NCI-H187 (cell line): Measurements from ENCODE around the gene SPHKAP.
A peak's percentile ranks its signal among the peaks of the same experiment; 100 is the strongest.
"Not testable (repeated sequence)": the region's sequence is repeated elsewhere in the genome, so short reads cannot be mapped to it uniquely, and the experiment has no call there.

Source experiments
- DNase-seq, 2 experiments: peaks; one replicate each; lab custom pipeline; 2025; lab: John Stamatoyannopoulos, UW

Gene SPHKAP

DNA sequence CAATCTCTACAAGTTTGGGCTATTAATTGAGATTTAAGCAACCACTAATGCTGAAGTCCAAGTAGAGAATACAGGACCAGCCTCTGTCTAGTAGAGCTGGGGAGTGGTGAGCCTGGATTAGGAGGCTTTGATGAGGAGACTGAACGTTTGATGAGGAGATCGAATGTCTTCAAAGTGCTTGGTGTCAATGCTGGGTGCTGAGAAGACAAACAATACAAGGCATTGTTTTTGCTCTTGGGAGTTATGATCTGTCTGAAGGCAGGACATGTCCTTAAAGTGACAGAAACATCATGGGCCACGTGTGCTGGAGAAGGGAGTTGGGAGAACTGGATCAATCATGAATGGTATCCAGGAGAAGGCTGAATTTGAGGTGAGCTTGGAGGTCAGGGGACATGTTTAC is 143.6 kb downstream of the SPHKAP start:
- DNase-seq = no peak

- no peak for DNase-seq
Measured at GRCh38 chr2:228023619-228024018, 157.9 kb downstream of the SPHKAP start.

DNA sequence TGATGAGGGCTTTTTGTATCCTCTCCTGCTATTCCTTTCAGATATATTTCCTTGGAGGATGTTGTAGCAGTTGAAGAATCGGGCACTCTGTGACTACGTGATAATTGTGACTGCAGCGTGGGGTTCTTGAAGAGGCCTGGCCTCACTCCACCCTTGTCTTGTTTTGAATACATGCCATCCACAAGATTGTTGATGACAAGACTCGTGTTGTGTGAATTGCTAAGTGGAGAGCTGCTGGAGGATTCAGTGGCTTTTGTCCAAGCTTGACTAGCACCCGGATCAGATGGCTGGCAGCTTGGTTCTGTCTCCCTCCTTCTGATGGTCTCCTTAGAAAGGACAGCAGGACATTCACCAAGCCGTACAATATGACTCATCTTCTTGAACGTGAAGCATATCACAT is 163.2 kb downstream of the SPHKAP start:
- no peak for DNase-seq

DNA sequence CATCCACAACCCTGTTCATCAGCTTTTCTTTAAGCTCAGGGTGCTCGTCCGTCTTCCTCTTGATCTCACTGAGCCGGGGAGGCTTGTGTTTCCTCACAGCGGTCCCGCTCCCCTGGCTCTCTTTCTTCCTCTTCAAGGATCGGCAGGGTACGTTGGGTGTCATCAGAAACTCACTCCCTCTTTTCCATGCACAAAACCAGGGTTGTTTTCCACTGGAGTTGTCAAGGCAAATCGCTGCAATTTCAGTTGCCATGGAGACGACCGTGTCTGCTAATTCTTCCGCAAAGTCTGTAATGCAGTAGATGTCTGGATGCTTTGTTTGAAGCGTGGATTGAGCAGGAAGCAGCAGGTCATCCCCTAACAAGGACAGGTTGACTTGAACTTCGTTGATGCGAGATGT is 163.7 kb downstream of the SPHKAP start:
- no peak for DNase-seq

- no peak for DNase-seq
Measured at GRCh38 chr2:228016402-228016801, 165.1 kb downstream of the SPHKAP start.

DNA sequence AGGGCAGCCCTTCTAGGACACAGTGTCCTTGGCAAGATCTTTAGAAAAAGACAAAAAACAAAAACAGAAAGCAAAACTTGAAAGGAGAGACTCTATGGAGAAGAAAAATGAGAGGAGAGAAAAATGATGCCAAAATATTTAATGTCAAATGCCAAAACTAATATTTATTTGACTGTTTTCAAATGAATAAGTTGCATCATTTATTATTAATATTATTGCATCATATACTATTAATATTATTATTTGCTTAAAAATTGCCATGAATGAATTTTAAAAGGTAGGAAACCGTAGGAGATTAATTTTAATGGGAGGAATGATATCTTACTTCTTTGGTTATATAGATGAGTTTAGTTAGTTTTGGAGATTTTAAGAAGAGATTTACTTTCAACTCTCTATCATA is 165.7 kb downstream of the SPHKAP start:
- no peak for DNase-seq

- DNase-seq = no peak
Measured at GRCh38 chr2:227996366-227996765, 185.1 kb downstream of the SPHKAP start.

DNA sequence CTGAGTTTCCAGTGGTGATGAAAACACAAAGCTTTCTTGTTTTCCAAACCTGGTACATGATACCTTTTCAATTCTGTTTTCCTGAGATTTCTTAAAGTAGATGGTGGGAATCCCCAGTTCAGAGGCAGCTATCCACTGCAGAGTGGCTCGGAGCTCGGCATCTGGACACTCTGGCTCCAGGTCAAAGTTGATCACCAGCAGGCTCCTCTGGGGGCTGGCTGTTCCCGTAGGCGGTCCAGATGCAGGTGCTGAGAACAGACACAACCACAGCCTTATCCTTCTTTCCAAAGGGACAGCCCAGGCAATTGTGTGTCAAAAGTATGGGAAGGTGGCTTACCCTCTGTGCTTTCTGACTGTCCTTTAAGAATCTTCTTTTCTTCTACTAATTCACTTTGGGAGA is 190.6 kb downstream of the SPHKAP start:
- no peak for DNase-seq

DNA sequence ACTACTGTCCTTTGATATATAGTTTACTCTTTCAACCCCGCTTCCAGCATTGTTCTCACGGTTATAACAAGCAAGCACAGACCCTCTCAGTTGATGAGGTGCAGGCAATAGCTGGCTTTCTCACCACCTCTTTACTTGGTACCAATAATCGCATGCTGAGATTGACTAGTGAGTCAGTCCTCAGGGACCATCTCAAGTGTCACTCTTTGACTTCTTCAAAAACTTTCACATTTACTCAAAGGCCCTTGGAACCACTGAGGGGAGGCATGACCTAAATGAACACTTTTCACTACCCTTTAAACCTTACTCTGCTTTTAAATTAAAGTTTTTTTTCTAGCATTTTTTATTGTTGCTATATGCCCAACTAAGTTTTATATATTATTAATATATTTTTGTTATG is 208.2 kb downstream of the SPHKAP start:
- no peak for DNase-seq

DNA sequence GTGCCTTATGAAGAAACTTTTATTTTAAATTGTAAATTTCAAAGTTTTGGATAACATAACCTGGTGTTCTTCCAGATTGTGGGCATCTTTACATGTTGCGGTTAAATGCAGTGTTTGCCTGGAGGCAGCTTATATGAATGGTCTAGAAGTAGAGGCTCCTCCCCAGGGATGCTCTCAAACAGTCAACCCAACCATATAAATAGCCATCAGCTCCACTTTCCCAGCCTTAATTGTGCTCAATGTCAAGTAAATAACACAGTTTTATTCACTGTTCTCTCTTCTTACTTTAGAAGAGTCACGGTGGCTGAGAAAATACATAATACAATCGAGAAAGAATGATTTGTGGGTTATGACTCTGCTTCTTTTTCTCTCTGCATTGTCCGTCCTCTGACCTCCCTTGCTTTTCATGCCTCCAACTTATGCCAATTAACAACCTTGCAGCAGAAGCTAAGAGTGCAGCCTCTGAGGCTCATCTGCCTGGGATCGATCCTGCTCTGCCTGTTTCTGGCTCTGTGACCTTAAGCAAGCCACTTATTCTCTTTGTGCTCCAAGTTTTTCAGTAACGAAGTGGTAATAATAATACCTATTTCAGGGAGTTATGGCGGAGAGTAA is 209.8 kb downstream of the SPHKAP start:
- peak; percentile 82 to 83 for DNase-seq

DNA sequence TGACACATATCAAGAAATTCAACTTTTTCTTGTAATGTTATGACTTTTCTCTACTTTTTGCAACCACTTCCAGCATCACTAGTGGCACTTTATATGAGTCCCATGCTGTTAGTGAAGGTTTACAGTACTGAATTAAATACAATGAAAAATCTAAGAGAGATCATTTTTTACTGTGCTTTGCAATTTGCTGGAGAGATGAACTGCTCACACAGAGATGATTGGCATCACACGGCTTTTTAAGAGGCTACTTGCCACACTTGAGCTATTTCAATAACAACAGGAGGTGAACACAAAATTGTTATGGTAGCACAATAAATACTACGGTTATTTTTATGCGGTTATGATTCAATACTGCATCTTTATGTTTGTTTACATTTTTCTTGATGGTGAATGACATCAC is 221.2 kb downstream of the SPHKAP start:
- no peak for DNase-seq

DNA sequence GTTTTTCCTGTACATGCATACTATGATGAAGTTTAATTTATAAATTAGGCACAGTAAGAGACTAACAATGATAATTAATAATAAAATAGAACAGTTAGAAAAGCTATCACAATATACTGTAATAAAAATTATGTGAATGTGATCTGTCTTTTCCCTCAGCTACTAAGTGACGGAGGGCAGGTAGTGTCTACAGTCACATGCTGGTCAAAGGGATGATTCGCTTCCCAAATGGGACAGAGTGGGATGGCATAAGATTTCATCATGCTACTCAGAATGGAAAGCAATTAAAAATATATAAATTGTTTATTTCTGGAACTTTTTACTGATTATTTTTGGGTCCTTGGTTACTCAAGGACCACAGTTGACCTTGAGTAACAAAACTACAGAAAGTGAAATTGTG is 238.5 kb downstream of the SPHKAP start:
- no peak for DNase-seq

DNA sequence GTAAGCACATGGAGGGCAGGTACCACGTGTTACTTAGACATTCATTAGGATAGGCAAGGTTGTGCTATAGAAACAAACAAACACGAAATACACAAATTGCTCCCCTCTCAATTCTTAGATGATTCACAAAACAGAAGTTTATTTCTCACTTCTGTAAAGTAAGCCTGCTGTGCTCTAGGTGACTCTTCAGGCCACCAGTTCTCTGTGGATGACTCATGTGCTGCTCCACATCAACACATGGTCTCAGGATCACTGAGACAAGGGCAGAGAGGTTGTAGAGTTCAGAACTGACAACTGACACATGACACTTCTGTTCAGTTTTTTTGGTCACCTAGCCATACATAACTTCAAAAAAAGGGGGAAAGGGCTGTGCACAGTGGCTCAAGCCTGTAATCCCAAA is 239.5 kb downstream of the SPHKAP start:
- no peak for DNase-seq

DNA sequence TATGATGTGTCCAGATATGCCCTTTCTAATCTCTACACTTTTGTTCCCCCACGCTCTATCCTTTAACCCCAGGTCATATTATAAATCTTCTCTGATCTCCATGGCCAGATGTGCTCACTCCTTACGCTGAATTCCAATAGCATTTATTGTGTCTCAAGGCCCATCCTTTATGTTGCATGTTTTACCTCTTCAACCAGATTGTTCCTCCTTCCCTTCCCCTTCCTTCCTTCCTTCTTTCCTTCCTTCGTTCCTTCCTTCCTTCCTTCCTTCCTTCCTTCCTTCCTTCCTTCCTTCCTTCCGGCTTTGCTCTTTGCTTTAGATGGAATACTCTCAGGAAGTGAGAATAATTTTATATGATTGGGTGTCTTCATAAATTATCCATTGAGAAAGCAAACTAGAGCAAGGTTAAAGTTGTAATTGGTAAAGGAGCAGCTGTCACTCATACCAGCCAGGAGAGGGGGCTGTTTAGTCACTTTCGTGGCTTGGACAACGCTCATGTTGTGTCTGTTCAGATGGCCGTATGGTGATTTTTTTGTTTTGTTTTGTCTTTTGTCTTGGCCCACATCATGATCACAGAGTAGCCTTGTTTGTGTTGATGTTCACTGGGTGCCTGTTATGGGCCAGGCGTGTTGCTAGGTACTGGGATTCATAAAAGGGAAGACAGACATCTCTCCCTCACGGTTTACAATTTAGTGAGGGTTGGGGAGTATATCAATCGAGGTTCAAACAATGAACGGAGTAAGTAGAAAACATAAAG is 242.0 kb downstream of the SPHKAP start:
- peak in 1 of 2 experiments; percentile 39 for DNase-seq

DNA sequence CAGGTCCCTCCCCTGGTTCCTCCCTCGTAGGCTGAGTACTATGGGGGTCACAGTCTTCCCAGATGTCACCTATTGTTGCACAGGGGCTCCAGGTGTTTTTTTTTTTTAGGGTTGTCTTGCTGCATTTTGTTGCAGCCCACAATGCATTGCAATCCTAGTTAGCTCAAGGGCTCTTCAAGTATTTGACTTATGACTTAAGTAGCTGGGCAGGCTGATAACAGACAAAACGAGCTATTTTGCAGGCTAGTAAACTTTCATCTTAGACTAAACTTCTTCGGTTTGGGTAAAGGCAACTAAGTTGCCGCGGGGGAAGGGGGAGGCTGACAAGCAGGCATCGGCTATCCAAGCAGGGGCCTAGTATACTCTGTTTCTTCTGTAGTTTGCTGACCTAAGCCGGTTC is 245.2 kb downstream of the SPHKAP start:
- not testable (repeated sequence) for DNase-seq

GRCh38 chr2:227933884-227934283 is 247.6 kb downstream of the SPHKAP start:
- no peak for DNase-seq

GRCh38 chr2:227932403-227932802 is 249.1 kb downstream of the SPHKAP start:
- no peak for DNase-seq

GRCh38 chr2:227932001-227932400 is 249.5 kb downstream of the SPHKAP start:
- no peak for DNase-seq
